ENCODE data around the gene INCENP.
"Not testable (repeated sequence)": the region's sequence is repeated elsewhere in the genome, so short reads cannot be mapped to it uniquely, and the experiment has no call there.

The INCENP gene

DNA sequence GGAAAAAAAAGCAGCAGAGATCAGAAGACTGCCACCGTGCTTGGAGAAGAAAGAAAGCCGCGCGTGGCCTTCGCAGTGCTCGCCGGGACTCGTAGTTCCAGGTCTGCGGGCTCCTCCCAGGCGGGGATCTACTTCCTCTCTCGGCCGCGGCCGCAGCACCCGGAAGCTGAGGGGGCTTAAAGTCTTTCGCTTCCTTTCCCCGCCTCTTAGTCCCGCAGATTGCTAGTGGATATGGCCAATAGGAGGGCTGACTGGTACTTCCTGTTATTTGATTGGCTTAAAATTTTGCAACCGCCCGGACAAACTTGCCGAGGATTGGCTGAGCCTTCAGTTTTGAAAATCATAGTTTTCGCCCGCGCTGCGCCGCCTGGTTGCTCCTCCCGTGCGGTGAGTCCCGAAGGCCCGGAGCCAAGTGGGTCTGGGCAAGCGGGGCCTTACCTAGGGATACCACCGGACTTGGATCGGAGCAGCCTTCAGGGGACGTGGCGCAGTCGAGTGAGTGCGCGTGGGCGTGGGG is at the start of gene INCENP:
Gene INCENP (plus strand): TSS at position 343 of the 517 bp plus-strand sequence. CDS start 4,151 bp downstream, outside the sequence.
- DNase-seq (ENCODE audit: low read depth) = peak; percentile 95
- peak within 1 kb of the TSS; percentile 81 for H3K4me3 ChIP-seq (ENCODE audit: low read depth, low read length)
- TF ChIP-seq, protein P1, sequence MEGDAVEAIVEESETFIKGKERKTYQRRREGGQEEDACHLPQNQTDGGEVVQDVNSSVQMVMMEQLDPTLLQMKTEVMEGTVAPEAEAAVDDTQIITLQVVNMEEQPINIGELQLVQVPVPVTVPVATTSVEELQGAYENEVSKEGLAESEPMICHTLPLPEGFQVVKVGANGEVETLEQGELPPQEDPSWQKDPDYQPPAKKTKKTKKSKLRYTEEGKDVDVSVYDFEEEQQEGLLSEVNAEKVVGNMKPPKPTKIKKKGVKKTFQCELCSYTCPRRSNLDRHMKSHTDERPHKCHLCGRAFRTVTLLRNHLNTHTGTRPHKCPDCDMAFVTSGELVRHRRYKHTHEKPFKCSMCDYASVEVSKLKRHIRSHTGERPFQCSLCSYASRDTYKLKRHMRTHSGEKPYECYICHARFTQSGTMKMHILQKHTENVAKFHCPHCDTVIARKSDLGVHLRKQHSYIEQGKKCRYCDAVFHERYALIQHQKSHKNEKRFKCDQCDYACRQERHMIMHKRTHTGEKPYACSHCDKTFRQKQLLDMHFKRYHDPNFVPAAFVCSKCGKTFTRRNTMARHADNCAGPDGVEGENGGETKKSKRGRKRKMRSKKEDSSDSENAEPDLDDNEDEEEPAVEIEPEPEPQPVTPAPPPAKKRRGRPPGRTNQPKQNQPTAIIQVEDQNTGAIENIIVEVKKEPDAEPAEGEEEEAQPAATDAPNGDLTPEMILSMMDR (IDR thresholded peaks at IDR 0.05; ENCODE audit: low read depth, low read length, missing control alignments) = no peak

DNA sequence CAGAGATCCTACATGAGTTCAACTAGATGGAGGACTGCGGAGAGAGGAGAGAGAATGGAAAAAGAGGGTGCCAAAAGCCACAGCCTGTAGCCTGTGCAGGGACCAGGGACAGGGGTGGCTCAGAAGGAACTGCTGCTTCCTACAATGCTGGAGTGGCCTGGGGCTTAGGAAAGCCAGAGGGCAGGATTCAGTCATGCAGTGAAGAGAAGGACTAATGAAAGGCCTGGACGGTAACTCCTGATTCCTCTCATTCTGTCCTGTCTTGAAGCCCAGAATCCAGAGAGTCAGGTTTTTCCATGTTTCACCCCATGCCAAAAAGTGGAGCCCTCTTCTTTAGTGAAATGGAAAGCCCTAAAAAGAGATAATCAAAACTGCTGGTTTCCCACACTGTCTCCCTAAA is 48.4 kb upstream of the INCENP start:
- DNase-seq (ENCODE audit: low read depth) = no peak

DNA sequence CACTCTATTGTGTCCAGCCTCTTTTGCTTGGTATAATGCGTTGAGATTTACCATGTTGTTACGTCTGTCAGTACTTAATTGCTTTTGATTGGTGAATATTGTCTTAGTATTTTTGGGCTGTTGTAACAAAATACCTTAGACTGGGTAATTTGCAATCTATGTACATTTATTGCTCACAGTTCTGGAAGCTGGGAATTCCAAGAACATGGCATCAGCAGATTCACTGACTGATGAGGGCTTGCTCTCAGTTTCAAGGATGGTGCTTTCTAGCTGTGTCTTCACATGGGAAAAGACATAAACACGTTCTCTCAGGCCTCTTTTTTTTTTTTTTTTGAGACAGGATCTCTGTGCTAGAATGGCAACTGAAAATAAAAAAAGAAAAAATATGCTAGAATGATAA is 46.7 kb upstream of the INCENP start:
- H3K4me3 ChIP-seq (ENCODE audit: low read depth, low read length) = no peak overlapping the region
- TF ChIP-seq, protein P1 (IDR thresholded peaks at IDR 0.05; ENCODE audit: low read depth, low read length, missing control alignments) = no peak
- DNase-seq (ENCODE audit: low read depth) = no peak

More for the DNA sequence above, 48.4 kb upstream of the INCENP start:
- no peak overlapping the region for H3K4me3 ChIP-seq (ENCODE audit: low read depth, low read length)
- TF ChIP-seq, protein P1 (IDR thresholded peaks at IDR 0.05; ENCODE audit: low read depth, low read length, missing control alignments) = no peak

DNA sequence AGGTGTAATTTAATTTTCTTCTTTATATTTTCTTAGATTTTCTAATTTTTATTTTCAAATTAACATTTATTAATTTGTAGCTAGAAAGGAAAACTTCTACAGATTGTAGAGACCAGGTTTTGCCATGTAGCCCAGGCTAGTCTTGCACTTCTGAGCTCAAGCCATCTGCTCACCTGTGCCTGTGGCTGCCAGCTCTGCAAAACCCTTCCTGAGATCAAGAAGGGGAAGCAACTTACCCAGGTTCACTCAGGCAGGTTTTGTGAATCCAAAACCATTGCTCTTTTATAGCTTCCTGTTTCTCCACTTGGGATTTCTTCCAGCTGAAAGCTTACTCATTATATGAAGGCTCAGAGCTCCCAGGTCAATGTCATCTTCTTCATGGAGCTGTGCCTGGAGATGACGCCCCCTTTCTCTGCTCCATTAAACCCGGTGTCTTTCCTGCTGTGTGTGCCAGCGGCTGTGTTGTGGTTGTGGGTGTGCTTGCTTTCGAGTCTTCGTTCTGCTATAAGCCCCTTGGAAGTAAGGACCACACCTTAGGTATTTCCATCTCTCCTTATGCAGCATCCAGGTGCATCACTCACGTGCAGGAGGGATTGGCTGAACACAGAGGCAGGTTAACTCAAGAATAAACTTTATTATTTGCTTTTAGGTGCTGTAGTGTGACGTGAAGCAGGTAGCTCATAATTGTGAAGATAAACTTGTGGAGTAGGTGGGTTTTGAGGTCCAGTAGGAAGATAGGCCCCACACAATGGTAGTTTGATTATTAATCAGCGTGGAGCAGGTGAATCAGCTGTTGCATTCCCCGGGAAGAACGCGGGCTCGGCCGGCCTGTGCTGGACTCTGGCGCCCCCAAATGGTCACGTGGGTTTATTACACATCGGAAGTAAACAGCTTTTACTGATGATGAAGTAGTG is 42.2 kb upstream of the INCENP start:
- TF ChIP-seq, protein P1 (IDR thresholded peaks at IDR 0.05; ENCODE audit: low read depth, low read length, missing control alignments) = peak; percentile 89
- no peak for DNase-seq (ENCODE audit: low read depth)
- H3K4me3 ChIP-seq (ENCODE audit: low read depth, low read length) = no peak overlapping the region

DNA sequence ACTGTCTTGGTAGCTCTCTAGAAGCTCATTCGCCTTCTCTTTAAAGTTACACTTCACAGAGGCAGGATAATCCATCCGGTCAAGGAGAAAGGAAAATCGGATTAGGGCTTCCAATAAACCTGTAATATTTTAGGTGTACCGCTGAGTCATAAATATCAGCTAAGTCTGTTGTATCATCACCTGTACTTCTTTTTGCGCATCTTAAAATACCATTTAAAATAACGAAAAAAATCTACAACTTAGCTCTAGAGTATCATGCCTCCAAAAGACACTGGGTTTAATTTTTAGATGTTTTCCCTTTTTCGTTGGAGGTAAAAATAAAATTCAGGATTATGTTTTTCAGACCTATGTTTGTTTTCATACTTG is 41.5 kb upstream of the INCENP start:
- no peak for DNase-seq (ENCODE audit: low read depth)
- TF ChIP-seq, protein P1 (IDR thresholded peaks at IDR 0.05; ENCODE audit: low read depth, low read length, missing control alignments) = no peak
- no peak overlapping the region for H3K4me3 ChIP-seq (ENCODE audit: low read depth, low read length)

DNA sequence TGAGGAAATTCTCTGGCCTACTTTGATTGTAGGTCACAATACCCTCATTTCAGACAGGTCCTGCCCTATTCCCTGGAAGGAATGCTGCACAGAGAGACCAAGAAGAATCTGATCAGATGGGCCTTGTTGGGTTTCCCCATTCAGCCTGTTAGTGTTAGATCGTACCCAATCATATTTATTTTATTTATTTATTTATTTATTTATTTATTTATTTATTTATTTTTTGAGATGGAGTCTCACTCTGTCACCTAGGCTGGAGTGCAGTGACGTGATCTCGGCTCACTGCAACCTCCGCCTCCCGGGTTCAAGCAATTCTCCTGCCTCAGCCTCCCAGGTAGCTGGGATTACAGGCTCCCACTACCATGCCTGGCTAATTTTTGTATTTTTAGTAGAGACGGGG is 39.0 kb upstream of the INCENP start:
- H3K4me3 ChIP-seq (ENCODE audit: low read depth, low read length); DNase-seq (ENCODE audit: low read depth): not testable (repeated sequence)

DNA sequence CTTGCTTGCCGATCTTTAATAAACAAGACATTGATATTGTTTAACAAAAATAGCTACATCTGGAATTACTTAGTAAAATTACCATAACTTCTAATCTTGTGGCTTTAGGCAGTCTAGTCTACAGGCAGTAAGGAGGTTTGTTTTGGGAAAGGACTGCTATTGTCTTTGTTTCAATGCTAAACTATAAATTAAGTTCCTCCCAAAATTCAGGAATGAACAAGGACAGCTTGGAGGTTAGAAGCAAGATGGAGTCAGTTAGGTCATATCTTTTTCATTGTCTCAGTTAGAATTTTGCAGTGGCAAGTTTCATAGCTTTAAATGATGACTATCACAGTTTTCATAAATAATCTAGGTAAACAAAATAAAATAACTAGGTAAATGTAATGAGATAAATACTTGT is 36.1 kb upstream of the INCENP start:
- DNase-seq (ENCODE audit: low read depth) = no peak
- H3K4me3 ChIP-seq (ENCODE audit: low read depth, low read length) = no peak overlapping the region
- TF ChIP-seq, protein P1 (IDR thresholded peaks at IDR 0.05; ENCODE audit: low read depth, low read length, missing control alignments) = no peak
